SIG-M5 (cell line): Measurements from ENCODE around the gene KDSR.

Experiments
- DNase-seq: peaks from one replicate; lab custom pipeline; 2025; lab: John Stamatoyannopoulos, UW

The KDSR gene, protein sequence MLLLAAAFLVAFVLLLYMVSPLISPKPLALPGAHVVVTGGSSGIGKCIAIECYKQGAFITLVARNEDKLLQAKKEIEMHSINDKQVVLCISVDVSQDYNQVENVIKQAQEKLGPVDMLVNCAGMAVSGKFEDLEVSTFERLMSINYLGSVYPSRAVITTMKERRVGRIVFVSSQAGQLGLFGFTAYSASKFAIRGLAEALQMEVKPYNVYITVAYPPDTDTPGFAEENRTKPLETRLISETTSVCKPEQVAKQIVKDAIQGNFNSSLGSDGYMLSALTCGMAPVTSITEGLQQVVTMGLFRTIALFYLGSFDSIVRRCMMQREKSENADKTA

DNA sequence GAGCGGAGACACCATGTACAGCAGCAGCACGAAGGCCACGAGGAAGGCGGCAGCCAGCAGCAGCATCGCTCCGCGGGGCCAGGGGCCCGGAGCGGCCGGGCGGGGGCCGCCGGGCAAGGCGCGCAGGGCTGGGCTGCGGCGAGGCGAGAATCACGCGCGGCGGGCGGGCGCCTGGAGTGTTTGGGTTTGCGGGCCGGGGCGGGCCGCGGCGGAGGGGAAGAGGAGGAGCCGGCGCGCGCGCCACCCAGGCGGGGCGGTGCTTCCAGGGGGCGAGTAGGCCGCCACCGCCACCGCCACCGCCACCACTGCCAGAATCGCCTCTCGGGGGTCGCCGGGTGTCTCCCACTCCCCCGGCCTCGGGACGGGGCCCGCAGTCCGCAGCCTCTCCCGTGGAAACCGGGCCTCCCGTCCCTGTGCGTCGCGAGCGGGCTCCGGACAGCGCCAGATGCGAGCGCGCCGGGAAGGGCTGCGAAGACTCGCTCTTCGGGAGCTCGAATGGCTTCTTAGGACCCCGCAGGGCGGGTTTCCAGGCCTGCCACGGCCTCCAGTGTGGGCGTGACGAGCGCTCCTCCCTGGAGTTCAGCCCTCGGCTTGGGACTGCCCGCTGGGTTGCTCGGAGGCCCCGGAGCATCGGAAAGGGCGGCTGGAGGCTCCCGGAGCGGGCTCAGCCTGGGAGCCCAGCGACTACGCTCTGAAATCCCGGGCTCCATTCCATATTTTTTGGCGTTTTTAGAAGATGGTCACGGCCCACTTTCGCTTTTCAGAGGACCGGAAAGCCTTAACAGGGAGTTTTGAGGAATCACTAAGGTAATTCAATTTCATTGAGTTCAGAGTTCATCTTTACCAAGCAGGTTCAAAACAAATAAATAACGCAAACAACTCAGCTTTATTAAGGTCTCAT is at the start of gene KDSR:
Gene KDSR, minus strand, starts transcription at position 154 of the 901 bp plus-strand sequence. Its CDS starts 88 bp downstream, at position 66.
- peak; percentile 88 for DNase-seq

- DNase-seq: no peak
Observed at GRCh38 chr18:63412953-63413352, 45.9 kb upstream of the KDSR start.

DNA sequence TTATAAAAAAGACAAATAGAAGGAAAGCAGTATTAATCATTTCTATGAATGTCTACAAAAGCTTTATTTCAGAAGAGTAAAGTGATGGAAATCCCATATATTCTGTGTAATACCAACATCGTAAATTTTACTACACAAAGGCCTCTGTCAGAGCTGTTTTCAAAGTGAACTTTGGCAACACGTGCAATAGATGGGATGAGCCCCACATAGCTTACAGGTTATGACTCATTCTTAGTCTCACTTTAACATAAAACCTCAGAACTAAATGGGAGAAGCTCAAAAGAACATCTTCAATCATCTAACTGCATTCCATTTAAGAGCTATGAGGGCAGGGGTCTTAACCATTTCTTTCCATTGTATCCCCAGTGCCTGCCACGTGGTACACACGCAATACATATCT is 43.8 kb upstream of the KDSR start:
- DNase-seq: no peak

DNA sequence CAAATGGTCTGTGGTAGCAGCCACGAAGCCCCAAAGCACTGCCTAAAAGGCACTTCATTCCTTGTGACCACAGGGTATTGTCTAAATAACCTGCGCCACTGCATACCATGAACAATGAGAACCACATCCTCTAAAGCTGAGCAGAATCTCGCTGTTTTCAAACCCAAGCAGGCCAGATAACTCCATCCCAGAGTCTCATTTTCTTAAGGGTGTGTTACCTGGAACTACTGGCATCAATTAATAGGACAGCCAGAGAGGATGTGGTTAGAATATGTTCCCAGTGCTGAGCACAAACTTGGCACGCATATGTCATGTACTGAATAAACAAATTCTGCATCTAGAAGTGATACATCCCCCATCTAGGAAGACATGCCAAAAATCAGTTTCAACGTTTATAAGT is 42.3 kb upstream of the KDSR start:
- no peak for DNase-seq

- DNase-seq: no peak
Observed at GRCh38 chr18:63407734-63408133, 40.7 kb upstream of the KDSR start.

DNA sequence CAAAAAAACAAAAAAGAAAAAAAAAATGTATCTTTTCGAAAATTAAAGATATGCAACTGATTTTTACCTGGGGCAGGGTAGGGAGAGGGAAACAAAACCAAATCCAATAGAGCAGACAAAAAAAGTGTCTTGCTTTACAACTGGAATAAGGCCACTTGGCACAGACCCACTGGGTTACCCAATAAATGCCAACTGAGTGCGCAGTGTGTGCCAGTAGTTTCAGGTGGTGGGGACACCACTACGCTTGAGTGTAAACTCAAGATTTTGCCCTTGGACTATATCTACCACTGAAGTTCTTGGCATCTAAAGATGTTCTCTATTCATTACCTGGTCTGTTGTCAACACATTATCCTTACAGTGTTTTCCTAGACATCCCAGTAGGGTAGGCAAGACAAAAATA is 39.0 kb upstream of the KDSR start:
- DNase-seq: no peak

DNA sequence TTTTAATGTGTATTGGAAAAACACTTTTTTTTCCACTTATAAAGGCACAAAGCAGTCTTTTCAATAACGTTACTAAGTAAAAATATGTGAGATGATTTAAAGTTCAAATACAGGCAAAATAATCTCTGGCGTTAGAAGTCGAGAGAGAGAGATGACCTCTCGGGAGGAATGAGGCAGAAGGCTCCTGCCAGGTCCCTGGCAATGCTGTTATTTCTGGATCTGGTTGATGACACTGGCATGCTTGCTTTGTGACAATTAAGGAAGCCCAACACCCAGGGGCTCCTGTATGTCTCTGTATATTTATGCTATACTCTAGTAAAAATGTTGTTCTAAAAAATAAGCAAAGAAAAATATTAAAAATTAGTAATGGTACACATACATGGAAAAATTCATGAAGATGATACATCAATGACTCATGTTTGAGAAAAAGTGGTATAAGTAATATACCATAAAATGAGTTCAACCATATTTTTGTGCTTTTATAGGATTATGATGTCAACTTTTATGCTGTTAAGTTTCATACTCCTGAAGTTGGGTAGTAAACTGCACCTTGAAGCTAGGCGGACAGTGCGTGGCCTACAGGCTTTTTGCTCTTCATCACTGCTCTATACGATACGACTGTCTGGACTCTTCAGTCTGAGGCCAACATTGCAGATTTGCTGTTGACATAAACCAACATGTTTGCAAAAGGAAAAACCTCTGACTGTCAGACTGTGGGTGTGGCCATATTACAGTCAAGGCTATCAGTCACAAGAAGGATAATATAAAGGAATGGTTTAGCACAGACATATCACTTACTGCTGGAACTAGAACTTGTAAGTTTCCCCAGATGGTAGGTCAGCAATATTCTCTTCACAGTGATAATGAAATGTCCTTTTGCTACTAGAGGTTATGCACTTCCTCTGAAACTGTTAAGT is 35.5 kb upstream of the KDSR start:
- no peak for DNase-seq

- DNase-seq: no peak
Observed at GRCh38 chr18:63399300-63399699, 32.3 kb upstream of the KDSR start.

DNA sequence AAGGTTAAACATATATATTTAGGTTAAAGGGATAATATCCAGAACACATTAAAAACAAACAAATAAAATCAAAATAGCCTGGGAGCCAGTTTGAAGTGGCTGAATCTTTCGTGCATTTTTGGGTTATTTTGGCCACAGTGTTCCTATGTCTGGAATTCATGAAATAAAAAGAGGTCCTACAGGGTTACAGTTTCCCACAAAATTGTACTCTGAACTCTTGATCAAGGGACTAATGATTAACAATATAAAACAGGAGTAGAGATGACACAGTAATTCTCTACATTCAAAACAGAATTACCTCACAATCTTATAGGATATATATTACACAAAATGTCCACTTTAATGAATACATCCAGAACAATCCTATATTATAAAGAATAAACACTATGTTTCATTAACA is 30.3 kb upstream of the KDSR start:
- no peak for DNase-seq

DNA sequence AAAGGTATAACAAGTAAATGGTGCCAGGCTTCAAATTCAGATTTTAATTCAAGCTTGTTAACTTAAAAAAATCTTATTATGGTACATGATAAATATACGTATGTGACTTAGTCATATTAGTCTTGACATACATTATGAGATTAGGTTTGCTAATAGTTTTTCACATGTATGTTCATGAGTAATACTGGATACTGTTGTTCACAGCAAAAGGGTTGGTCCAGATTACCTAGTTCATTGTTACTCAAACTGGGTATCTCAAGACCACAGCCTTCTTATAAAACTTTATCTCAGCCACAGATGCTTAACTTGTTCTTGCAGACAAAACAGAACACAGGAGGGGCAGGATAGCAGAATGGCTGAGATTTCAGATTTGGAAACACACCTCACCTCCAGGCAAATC is 28.5 kb upstream of the KDSR start:
- no peak for DNase-seq

DNA sequence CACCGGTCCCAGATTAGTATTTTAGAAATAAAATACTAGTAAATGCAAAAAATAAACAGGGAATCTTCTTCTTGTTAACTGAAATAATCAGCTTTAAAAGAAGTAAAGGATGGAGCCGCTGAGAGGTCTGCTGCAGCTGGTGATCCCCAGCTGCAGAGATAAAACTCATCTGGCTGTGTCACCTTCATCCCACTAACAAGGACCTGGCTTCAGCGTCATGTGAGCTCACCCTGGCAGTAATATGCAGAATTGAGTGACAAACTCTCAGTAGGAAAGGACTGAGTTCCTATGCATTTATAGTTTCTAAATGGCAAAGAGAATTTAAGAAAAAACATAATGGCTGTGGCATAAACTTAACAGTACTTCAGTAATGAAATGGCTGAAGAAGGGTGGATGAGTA is 27.9 kb upstream of the KDSR start:
- DNase-seq: no peak

GRCh38 chr18:63387861-63388260 is 20.9 kb upstream of the KDSR start:
- no peak for DNase-seq

DNA sequence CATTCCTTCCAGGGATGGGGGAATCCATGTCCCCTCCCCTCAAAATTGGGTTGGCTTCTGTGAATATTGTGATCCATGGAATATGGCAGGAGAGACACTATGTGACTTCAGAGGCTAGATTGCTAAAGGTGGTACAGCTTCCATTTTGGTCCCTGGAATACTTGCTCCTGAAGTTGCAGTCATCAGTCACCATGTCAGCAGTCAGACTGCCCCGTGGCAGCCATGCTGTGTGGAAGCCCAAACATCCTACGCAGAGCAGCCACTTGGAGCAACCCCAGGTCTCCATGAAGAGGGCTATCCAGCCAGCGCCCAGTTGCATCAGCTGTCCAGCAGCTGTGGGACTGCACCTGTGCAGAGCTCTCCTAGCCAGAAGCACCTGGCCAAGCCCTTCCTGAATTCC is 15.8 kb upstream of the KDSR start:
- no peak for DNase-seq

DNA sequence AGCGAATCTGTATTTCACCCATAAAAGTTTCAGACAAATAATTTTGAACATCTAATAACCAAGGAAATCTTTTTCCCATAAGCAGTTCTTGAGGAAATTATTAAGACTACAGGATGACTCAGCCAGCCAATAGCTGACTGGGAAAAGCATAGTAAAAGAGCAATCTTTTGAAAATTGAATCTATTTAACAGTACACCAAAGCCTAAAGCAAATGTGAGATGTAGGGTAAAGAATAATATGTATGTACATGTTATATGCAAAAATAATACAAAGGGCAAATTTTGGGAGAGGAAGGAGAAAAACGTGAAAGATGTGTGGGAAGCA is 12.6 kb upstream of the KDSR start:
- DNase-seq: no peak

GRCh38 chr18:63378919-63379638 is 12.1 kb upstream of the KDSR start:
- no peak for DNase-seq

GRCh38 chr18:63377275-63377980 is 10.4 kb upstream of the KDSR start:
- no peak for DNase-seq

- DNase-seq: no peak
Observed at GRCh38 chr18:63376538-63376937, 9.5 kb upstream of the KDSR start.

GRCh38 chr18:63374540-63374939 is 7.5 kb upstream of the KDSR start:
- no peak for DNase-seq

GRCh38 chr18:63373161-63373560 is 6.2 kb upstream of the KDSR start:
- DNase-seq: no peak

DNA sequence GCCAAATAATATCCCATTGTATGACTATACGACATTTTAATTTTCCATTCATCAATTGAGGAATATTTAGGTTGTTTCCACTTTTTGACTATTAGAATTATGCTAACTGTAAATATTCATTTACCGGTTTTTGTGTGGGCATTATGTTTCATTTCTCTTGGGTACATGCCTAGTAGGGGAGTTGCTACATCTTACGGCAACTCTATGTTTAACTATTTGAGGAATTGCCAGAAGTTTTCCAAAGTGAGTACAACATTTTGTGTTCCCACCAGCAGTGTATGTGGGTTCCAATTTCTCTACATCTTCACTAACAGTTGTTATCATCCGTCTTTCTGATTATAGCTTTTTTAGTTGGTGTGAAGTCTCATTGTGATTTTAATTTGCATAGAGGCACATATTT is 1.6 kb upstream of the KDSR start:
- DNase-seq: no peak
